Prostate gland (tissue), 2 donors: ENCODE results near the gene SCD.

Experiments
- CTCF ChIP-seq, 4 experiments: fragments of 200-600 bp in 2 of 4; fragments of 450-650 bp in 2 of 4; sonication (generic) in 2 of 4; IDR thresholded peaks; 1 replicate in 3 of 4; 2 replicates in 1 of 4; pipeline ENCODE4 v1.5.1; 2016 to 2019; ENCODE audit warnings: antibody characterized with exemption in 4 of 4, mild to moderate bottlenecking in 2 of 4, moderate library complexity in 2 of 4
- POLR2A ChIP-seq: fragments of 450-650 bp; IDR thresholded peaks from one replicate; pipeline ENCODE4 v1.6.1; 2016; ENCODE audit warnings: antibody characterized with exemption, mild to moderate bottlenecking
- POLR2AphosphoS5 ChIP-seq: sonication (generic); formaldehyde crosslinking; IDR thresholded peaks from one replicate; pipeline ENCODE4 v1.6.1; 2017; ENCODE audit warnings: antibody characterized with exemption

- TF ChIP-seq POLR2AphosphoS5, result no peak
- TF ChIP-seq POLR2A, result no peak
- no peak for TF ChIP-seq CTCF (IDR thresholded peaks at IDR 0.05)
Observed at GRCh38 chr10:100325158-100325557, 21.9 kb upstream of the SCD start.
